Coronary artery (tissue), 2 donors: ENCODE measurements around the gene TPSG1.
"Not testable (repeated sequence)": the region's sequence is repeated elsewhere in the genome, so short reads cannot be mapped to it uniquely, and the experiment has no call there.

Experiments
- DNase-seq: peaks from one replicate; pipeline ENCODE4 v3.0.0-alpha.2; 2017; ENCODE audit warnings: low spot score
- H3K27ac ChIP-seq, 2 donors: fragments of 200-600 bp; sonication (generic); one replicate each; pipeline ENCODE4 v1.5.1; 2016 to 2019
- H3K4me3 ChIP-seq: fragments of 200-600 bp; sonication (generic); 2 replicates; pipeline ENCODE4 v1.5.1; 2016; ENCODE audit warnings: mild to moderate bottlenecking, moderate library complexity
- CTCF ChIP-seq: fragments of 200-600 bp; sonication (generic); IDR thresholded peaks from one replicate; pipeline ENCODE4 v1.5.1; 2019; ENCODE audit warnings: antibody characterized with exemption

Gene TPSG1

GRCh38 chr16:1225051-1225451 is at the start of gene TPSG1:
Gene TPSG1 (minus strand): TSS chr16:1225268. CDS start chr16:1225252, 16 bp downstream.
- DNase-seq = no peak
- H3K27ac ChIP-seq = no peak within 1 kb of the TSS
- H3K4me3 ChIP-seq = no peak within 1 kb of the TSS
- TF ChIP-seq CTCF = no peak

- no peak for TF ChIP-seq CTCF
- Histone ChIP-seq H3K27ac (no peak overlapping the region), H3K4me3 (no peak overlapping the region)
- DNase-seq = no peak
Measured at GRCh38 chr16:1274767-1275166, 49.7 kb upstream of the TPSG1 start.

- DNase-seq = no peak
- no peak for TF ChIP-seq CTCF
- no peak overlapping the region for H3K4me3 ChIP-seq
- H3K27ac ChIP-seq = no peak overlapping the region
Measured at GRCh38 chr16:1273816-1274215, 48.7 kb upstream of the TPSG1 start.

GRCh38 chr16:1272453-1273198 is 47.6 kb upstream of the TPSG1 start:
- no peak for TF ChIP-seq CTCF
- no peak overlapping the region for H3K4me3 ChIP-seq
- DNase-seq = no peak
- H3K27ac ChIP-seq = no peak overlapping the region

- not testable (repeated sequence) for DNase-seq, H3K27ac ChIP-seq, H3K4me3 ChIP-seq
Measured at GRCh38 chr16:1271724-1272413, 46.8 kb upstream of the TPSG1 start.

- TF ChIP-seq CTCF = no peak
- no peak overlapping the region for H3K4me3 ChIP-seq
- DNase-seq = no peak
- H3K27ac ChIP-seq = no peak overlapping the region
Measured at GRCh38 chr16:1271380-1271723, 46.3 kb upstream of the TPSG1 start.

- not testable (repeated sequence) for H3K4me3 ChIP-seq, DNase-seq, H3K27ac ChIP-seq
Measured at GRCh38 chr16:1269418-1269817, 44.4 kb upstream of the TPSG1 start.

- H3K27ac ChIP-seq = no peak overlapping the region
- TF ChIP-seq CTCF = no peak
- DNase-seq = no peak
- H3K4me3 ChIP-seq = no peak overlapping the region
Measured at GRCh38 chr16:1265826-1266225, 40.8 kb upstream of the TPSG1 start.
